Measurements from ENCODE around the gene PLA2G15.

DNA sequence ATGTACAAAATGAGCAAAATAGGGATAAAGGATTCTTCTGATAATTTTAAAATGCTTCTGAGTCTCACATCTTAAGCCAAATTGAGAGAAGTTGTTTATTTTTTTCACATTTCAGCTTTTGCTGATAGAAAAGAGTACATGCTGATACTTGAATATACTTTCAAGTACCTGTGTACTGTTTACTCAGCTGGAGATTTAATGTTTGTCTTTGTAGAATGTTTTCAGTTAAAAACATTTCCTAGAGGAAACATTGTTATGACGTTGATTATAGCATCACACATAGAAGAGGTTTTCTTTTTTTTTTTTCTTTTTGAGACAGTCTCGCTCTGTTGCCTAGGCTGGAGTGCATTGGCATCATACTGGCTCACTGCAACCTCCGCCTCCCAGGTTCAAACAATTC lies 28.9 kb upstream of the PLA2G15 start:
- TF ChIP-seq, protein P1, sequence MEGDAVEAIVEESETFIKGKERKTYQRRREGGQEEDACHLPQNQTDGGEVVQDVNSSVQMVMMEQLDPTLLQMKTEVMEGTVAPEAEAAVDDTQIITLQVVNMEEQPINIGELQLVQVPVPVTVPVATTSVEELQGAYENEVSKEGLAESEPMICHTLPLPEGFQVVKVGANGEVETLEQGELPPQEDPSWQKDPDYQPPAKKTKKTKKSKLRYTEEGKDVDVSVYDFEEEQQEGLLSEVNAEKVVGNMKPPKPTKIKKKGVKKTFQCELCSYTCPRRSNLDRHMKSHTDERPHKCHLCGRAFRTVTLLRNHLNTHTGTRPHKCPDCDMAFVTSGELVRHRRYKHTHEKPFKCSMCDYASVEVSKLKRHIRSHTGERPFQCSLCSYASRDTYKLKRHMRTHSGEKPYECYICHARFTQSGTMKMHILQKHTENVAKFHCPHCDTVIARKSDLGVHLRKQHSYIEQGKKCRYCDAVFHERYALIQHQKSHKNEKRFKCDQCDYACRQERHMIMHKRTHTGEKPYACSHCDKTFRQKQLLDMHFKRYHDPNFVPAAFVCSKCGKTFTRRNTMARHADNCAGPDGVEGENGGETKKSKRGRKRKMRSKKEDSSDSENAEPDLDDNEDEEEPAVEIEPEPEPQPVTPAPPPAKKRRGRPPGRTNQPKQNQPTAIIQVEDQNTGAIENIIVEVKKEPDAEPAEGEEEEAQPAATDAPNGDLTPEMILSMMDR (conservative IDR thresholded peaks at IDR 0.05; ENCODE audit: low read depth in 2 of 2), result no peak
- TF ChIP-seq EZH2phosphoT487 (IDR thresholded peaks at IDR 0.05; ENCODE audit: unreplicated experiment) (no peak), POLR2AphosphoS5 (IDR thresholded peaks at IDR 0.05; ENCODE audit: low read depth) (no peak), CREB1 (CRISPR knock-in tag; IDR thresholded peaks at IDR 0.05; ENCODE audit: low read depth) (no peak), REST (IDR thresholded peaks at IDR 0.05; ENCODE audit: unreplicated experiment) (no peak)

Measured in GM23338 (cell line).